CD14-positive monocyte (primary cell): Measurements from ENCODE around the gene ZNF76. TPM values are rescaled to one million over a fixed set of nuclear protein-coding genes. Genes with fewer than 3 reads are reported as not detected.

Source experiments
- DNase-seq, 3 donors: peaks; one replicate each; pipeline ENCODE4 v3.0.0-alpha.2; 2011 to 2022
- H2AFZ ChIP-seq: 2 replicates; pipeline ENCODE4 v1.6.0; 2012; ENCODE audit warnings: mild to moderate bottlenecking, low read depth, low read length, inconsistent platforms; ENCODE audit not compliant: insufficient read depth, poor library complexity, severe bottlenecking
- H3K27ac ChIP-seq, 2 donors: 1 replicate in 1 of 2; 2 replicates in 1 of 2; pipeline ENCODE4 v1.5.1; 2012 to 2013; ENCODE audit warnings: low read length in 2 of 2, control low read depth in 1 of 2, inconsistent platforms in 1 of 2, low read depth in 1 of 2, mild to moderate bottlenecking in 1 of 2
- H3K27me3 ChIP-seq, 2 donors: one replicate each; pipeline versions ENCODE4 v1.6.0 to v1.6.1; 2011 to 2013; ENCODE audit warnings: low read length in 2 of 2; ENCODE audit not compliant: control insufficient read depth in 2 of 2, insufficient read depth in 2 of 2
- H3K36me3 ChIP-seq, 2 donors: replicated peaks in 1 of 2; 1 replicate in 1 of 2; 2 replicates in 1 of 2; pipeline versions ENCODE4 v1.5.1 to v1.6.1; 2012 to 2013; ENCODE audit warnings: low read length in 2 of 2, control low read depth in 1 of 2, inconsistent platforms in 1 of 2, mild to moderate bottlenecking in 1 of 2; ENCODE audit not compliant: insufficient read depth in 2 of 2, control insufficient read depth in 1 of 2
- H3K4me1 ChIP-seq, 2 donors: 1 replicate in 1 of 2; 2 replicates in 1 of 2; pipeline versions ENCODE4 v1.5.1 to v1.6.1; 2012 to 2013; ENCODE audit warnings: low read length in 2 of 2, control low read depth in 1 of 2, inconsistent platforms in 1 of 2, mild to moderate bottlenecking in 1 of 2, moderate library complexity in 1 of 2; ENCODE audit not compliant: insufficient read depth in 2 of 2, control insufficient read depth in 1 of 2
- H3K4me2 ChIP-seq: replicated peaks from 2 replicates; pipeline ENCODE3; 2012; ENCODE audit warnings: low read length, moderate library complexity, mild to moderate bottlenecking; ENCODE audit not compliant: poor library complexity, severe bottlenecking; ENCODE audit errors: extremely low read depth
- H3K4me3 ChIP-seq, 3 experiments: fragments of 200-600 bp in 1 of 3; sonication (generic) in 1 of 3; replicated peaks in 1 of 3; 1 replicate in 2 of 3; 2 replicates in 1 of 3; pipeline ENCODE4 v1.5.1; 2011 to 2013; ENCODE audit warnings: low read length in 3 of 3, mild to moderate bottlenecking in 3 of 3, control low read depth in 2 of 3, low read depth in 2 of 3, inconsistent platforms in 1 of 3, moderate library complexity in 1 of 3
- H3K79me2 ChIP-seq: 2 replicates; pipeline ENCODE4 v1.6.0; 2012; ENCODE audit warnings: mild to moderate bottlenecking, control low read depth, inconsistent platforms, low read length, moderate library complexity; ENCODE audit not compliant: insufficient read depth
- H3K9ac ChIP-seq: 2 replicates; pipeline ENCODE4 v1.6.0; 2017; ENCODE audit warnings: low read length, mild to moderate bottlenecking; ENCODE audit not compliant: insufficient read depth, poor library complexity, severe bottlenecking
- H3K9me3 ChIP-seq, 2 donors: replicated peaks in 1 of 2; 1 replicate in 1 of 2; 2 replicates in 1 of 2; pipeline versions ENCODE4 v1.5.1 to v1.6.1; 2012 to 2013; ENCODE audit warnings: low read length in 2 of 2, control low read depth in 1 of 2; ENCODE audit not compliant: control insufficient read depth in 1 of 2, insufficient read depth in 1 of 2
- H4K20me1 ChIP-seq: 2 replicates; pipeline ENCODE4 v1.6.0; 2012; ENCODE audit warnings: mild to moderate bottlenecking, low read length, control low read depth, moderate library complexity; ENCODE audit not compliant: insufficient read depth
- H3K27ac Mint-ChIP-seq, 7 donors: one replicate each; pipeline ENCODE4 v1.8.0; 2020; ENCODE audit warnings: mild to moderate bottlenecking in 7 of 7, mixed read lengths in 7 of 7, moderate library complexity in 6 of 7, inconsistent platforms in 2 of 7
- H3K27me3 Mint-ChIP-seq, 3 donors: one replicate each; pipeline ENCODE4 v1.8.0; 2021 to 2022; ENCODE audit warnings: low read depth in 3 of 3, mild to moderate bottlenecking in 3 of 3, mixed read lengths in 3 of 3, moderate library complexity in 3 of 3, inconsistent platforms in 1 of 3
- H3K36me3 Mint-ChIP-seq, 2 donors: one replicate each; pipeline ENCODE4 v1.8.0; 2020; ENCODE audit warnings: mixed read lengths in 2 of 2, inconsistent platforms in 1 of 2, mild to moderate bottlenecking in 1 of 2
- H3K4me1 Mint-ChIP-seq: one replicate; pipeline ENCODE4 v1.8.0; 2020; ENCODE audit warnings: mild to moderate bottlenecking, mixed read lengths
- H3K4me3 Mint-ChIP-seq, 2 donors: one replicate each; pipeline ENCODE4 v1.8.0; 2020; ENCODE audit warnings: mild to moderate bottlenecking in 2 of 2, mixed read lengths in 2 of 2, moderate library complexity in 1 of 2
- H3K9me3 Mint-ChIP-seq, 7 donors: one replicate each; pipeline ENCODE4 v1.8.0; 2020 to 2022; ENCODE audit warnings: mixed read lengths in 7 of 7, mild to moderate bottlenecking in 6 of 7, moderate library complexity in 6 of 7, inconsistent platforms in 2 of 7
- CTCF ChIP-seq: fragments of 200-600 bp; IDR thresholded peaks from one replicate; pipeline ENCODE4 v1.8.0; 2022; ENCODE audit warnings: antibody characterized with exemption, mild to moderate bottlenecking
- WGBS: methylation state at CpG from one replicate; pipeline ENCODE4 v1.1.5; 2013; ENCODE audit warnings: missing lambda C conversion rate; ENCODE audit not compliant: insufficient coverage; 5-methylcytosine and 5-hydroxymethylcytosine counted together
- intact Hi-C, 2 donors: fragments of 100-400 bp; cut with micrococcal nuclease; formaldehyde crosslinking; loops; one replicate each; pipeline versions ENCODE4 v1.15.0 to v1.15.1; 2023
- polyA plus RNA-seq, 3 donors: library from polyadenylated mRNA; depleted of rRNA in 1 of 3; unstranded in 2 of 3; stranded (reverse) in 1 of 3; fragments of 300-500 nt in 2 of 3; fragments of >200 nt in 1 of 3; fragmentation: Illumina TruSeq in 2 of 3; gene quantifications; 1 replicate in 2 of 3; 2 replicates in 1 of 3; pipeline ENCODE4 v1.2.3, GENCODE V29; 2012 to 2021

ZNF76 gene
- polyA plus RNA-seq, 3 donors = 6.8 to 49.7 (median 9.6) TPM

GRCh38 chr6:35280903-35281302, 21.4 kb downstream of the ZNF76 start:
- peaks cover 9% of the 10 kb centered on the region for H3K4me1 Mint-ChIP-seq
- H3K9me3 Mint-ChIP-seq = no peaks in the 10 kb centered on the region
- Histone ChIP-seq H3K4me2 (no peak overlapping the region), H3K4me3 (no peak overlapping the region), H3K27ac (no peak overlapping the region), H3K79me2 (no peaks in the 10 kb centered on the region), H3K9me3 (no peaks in the 10 kb centered on the region), H3K27me3 (no peaks in the 10 kb centered on the region), H3K36me3 (peaks cover 44 to 53% of the 10 kb centered on the region in 2 donors), H3K9ac (no peak overlapping the region), H4K20me1 (peaks cover 7% of the 10 kb centered on the region), H2AFZ (no peak overlapping the region), H3K4me1 (peaks cover 0 to 3% of the 10 kb centered on the region in 2 donors)
- intact Hi-C loops = no loop called here
- no peaks in the 10 kb centered on the region for H3K27me3 Mint-ChIP-seq
- H3K36me3 Mint-ChIP-seq = peaks cover 46 to 58% of the 10 kb centered on the region in 2 donors
- H3K4me3 Mint-ChIP-seq = no peak overlapping the region
- no peak overlapping the region for H3K27ac Mint-ChIP-seq
- no peak for DNase-seq
- 67% methylated on average over 2 of the region's 4 CpGs for WGBS
- TF ChIP-seq CTCF = no peak

GRCh38 chr6:35282472-35282871, 22.9 kb downstream of the ZNF76 start:
- H3K36me3 Mint-ChIP-seq = peaks cover 61 to 74% of the 10 kb centered on the region in 2 donors
- Histone ChIP-seq H3K4me2 (no peak overlapping the region), H3K9ac (no peak overlapping the region), H3K36me3 (peaks cover 60 to 69% of the 10 kb centered on the region in 2 donors), H3K27ac (peak overlapping the region in 1 of 2 donors; percentile 33), H4K20me1 (no peaks in the 10 kb centered on the region), H3K4me1 (peaks cover 0 to 3% of the 10 kb centered on the region in 2 donors), H3K9me3 (no peaks in the 10 kb centered on the region), H3K79me2 (no peaks in the 10 kb centered on the region), H2AFZ (no peak overlapping the region), H3K27me3 (no peaks in the 10 kb centered on the region), H3K4me3 (no peak overlapping the region)
- no peak for TF ChIP-seq CTCF
- H3K9me3 Mint-ChIP-seq = no peaks in the 10 kb centered on the region
- intact Hi-C loops = no loop called here
- no peak overlapping the region for H3K4me3 Mint-ChIP-seq
- DNase-seq = no peak
- WGBS = 78% methylated on average over 1 of the region's 2 CpGs
- no peaks in the 10 kb centered on the region for H3K27me3 Mint-ChIP-seq
- H3K4me1 Mint-ChIP-seq = peaks cover 5% of the 10 kb centered on the region
- H3K27ac Mint-ChIP-seq = peak overlapping the region in 3 of 7 donors; percentile 21 to 35 (median 32)
